Esophagus squamous epithelium (tissue), 4 donors: ENCODE data around the gene POLDIP3.
"Not testable (repeated sequence)": the region's sequence is repeated elsewhere in the genome, so short reads cannot be mapped to it uniquely, and the experiment has no call there.

Source experiments
- POLR2A ChIP-seq, 4 donors: fragments of 450-650 bp; IDR thresholded peaks; one replicate each; pipeline ENCODE4 v1.6.1; 2017; ENCODE audit warnings: antibody characterized with exemption in 4 of 4, mild to moderate bottlenecking in 4 of 4, moderate library complexity in 3 of 4
- TF ChIP-seq, protein P1 (sequence below), 6 experiments: fragments of 450-650 bp in 4 of 6; fragments of 200-600 bp in 2 of 6; sonication (generic) in 2 of 6; IDR thresholded peaks; one replicate each; pipeline ENCODE4 v1.5.1; 2016 to 2019; ENCODE audit warnings: antibody characterized with exemption in 6 of 6, mild to moderate bottlenecking in 4 of 6, moderate library complexity in 4 of 6

DNA sequence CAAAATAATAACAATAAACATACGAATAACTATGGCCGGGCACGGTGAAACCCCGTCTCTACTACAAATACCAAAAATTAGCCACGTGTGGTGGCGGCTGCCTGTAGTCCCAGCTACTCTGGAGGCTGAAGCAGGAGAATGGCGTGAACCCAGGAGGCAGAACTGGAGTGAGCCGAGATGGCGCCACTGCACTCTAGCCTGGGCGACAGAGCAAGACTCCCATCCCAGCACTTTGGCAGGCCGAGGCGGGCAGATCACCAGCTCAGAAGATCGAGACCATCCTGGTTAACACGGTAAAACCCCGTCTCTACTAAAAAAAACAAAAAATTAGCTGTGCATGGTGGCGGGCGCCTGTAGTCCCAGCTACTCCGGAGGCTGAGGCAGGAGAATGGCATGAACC, 78.0 kb downstream of the POLDIP3 start:
- TF ChIP-seq, protein P1, sequence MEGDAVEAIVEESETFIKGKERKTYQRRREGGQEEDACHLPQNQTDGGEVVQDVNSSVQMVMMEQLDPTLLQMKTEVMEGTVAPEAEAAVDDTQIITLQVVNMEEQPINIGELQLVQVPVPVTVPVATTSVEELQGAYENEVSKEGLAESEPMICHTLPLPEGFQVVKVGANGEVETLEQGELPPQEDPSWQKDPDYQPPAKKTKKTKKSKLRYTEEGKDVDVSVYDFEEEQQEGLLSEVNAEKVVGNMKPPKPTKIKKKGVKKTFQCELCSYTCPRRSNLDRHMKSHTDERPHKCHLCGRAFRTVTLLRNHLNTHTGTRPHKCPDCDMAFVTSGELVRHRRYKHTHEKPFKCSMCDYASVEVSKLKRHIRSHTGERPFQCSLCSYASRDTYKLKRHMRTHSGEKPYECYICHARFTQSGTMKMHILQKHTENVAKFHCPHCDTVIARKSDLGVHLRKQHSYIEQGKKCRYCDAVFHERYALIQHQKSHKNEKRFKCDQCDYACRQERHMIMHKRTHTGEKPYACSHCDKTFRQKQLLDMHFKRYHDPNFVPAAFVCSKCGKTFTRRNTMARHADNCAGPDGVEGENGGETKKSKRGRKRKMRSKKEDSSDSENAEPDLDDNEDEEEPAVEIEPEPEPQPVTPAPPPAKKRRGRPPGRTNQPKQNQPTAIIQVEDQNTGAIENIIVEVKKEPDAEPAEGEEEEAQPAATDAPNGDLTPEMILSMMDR (IDR thresholded peaks at IDR 0.05) = not testable (repeated sequence)
- not testable (repeated sequence) for TF ChIP-seq POLR2A (IDR thresholded peaks at IDR 0.05)
